ENCODE results near the gene NRP1.
"Not testable (repeated sequence)": the region's sequence is repeated elsewhere in the genome, so short reads cannot be mapped to it uniquely, and the experiment has no call there.

Gene NRP1

DNA sequence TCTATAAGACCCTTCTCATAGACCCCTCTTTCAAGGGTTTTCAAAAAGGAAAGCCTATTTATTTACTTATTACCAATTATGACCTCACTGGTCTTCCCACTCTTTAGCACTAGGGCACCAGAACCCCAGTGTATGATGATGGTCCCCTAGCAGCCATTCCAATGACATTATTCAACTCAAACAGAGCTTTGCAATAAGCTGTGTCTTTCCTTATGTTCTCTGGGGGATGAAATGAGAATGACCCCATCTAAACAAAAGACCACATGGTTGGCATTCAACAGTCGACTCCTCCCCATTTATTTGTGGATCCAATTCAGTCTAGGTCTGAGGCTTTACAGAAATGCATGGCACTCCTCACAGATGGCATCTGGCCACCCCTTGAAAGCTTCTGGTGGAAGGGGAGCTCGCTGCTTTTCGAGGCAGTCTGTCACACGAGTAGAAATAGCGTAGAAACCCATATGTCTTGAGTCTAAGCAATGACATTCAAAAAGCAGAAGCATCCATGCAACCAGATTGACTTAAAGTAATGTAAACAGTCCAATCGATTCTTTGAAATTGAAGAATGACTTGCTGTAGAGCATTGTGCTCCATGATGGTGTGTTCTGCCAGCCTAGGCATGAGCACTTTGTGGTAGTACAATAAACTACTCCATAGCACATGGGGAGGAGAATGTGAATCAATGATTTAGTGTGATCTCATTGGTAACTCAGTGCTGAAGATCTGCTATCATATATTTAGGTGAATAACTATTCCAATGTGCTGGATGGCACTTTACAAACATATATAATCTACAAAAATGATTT lies 29.8 kb downstream of the NRP1 start:
- no peaks in the 10 kb centered on the region for H3K27me3 ChIP-seq (replicated peaks in 2 of 5; ENCODE audit: control insufficient read depth in 4 of 5, insufficient read depth in 5 of 5, low read length in 4 of 5)
- H3K27ac ChIP-seq (ENCODE audit: insufficient read depth in 1 of 2, low read depth in 1 of 2, low read length in 2 of 2, poor library complexity in 1 of 2, severe bottlenecking in 2 of 2), result no peak overlapping the region
- ChIA-PET POLR2A (interaction anchor here (0.7 kb wide), 1 partner anchor 19 kb away, joined by 3 read pairs; no protein-coding TSS in a partner anchor), CTCF (interaction anchor here (1.8 kb wide), 1 partner anchor 17 kb away, joined by 4 read pairs; no protein-coding TSS in a partner anchor)
- H3K36me3 ChIP-seq (ENCODE audit: control insufficient read depth in 4 of 4, insufficient read depth in 4 of 4, low read length in 3 of 4), result no peaks in the 10 kb centered on the region
- no peak for DNase-seq
- WGBS (ENCODE audit: insufficient coverage), result 100% methylated on average over 4 of the region's 6 CpGs
- peaks cover 0 to 10% (median 7%) of the 10 kb centered on the region in 4 experiments for H3K4me1 ChIP-seq (ENCODE audit: control extremely low read depth in 1 of 4, control insufficient read depth in 4 of 4, insufficient read depth in 4 of 4, low read length in 3 of 4)
- H3K4me3 ChIP-seq (ENCODE audit: control insufficient read depth in 1 of 7, extremely low read depth in 1 of 7, insufficient read depth in 4 of 7, low read depth in 2 of 7, low read length in 6 of 7), result no peak overlapping the region
- no peaks in the 10 kb centered on the region for H3K9me3 ChIP-seq (ENCODE audit: control extremely low read depth in 1 of 5, control insufficient read depth in 4 of 5, insufficient read depth in 2 of 5, low read depth in 1 of 5, low read length in 4 of 5)

DNA sequence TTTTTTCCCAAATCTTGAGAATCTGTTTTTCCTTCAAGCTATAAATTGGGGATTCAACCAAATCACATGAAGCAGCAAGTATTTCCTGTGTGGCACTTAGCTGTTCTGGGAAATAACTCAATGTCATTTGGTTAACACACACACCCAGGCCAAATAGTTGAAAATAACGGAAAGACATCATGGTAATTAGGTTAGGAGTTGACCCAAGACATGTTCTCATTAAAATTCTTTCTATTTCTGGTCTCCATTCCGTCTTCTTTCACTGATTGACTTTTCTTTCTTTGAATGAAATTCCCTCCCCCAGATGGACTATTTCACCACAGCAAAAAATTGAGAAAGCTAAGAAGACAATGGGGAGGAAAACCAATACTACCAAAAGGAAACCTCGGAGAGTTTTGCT lies 30.5 kb downstream of the NRP1 start:
- H3K27ac ChIP-seq (ENCODE audit: insufficient read depth in 1 of 2, low read depth in 1 of 2, low read length in 2 of 2, poor library complexity in 1 of 2, severe bottlenecking in 2 of 2), result no peak overlapping the region
- 92% methylated on average over 2 of the region's 3 CpGs for WGBS (ENCODE audit: insufficient coverage)
- no peaks in the 10 kb centered on the region for H3K9me3 ChIP-seq (ENCODE audit: control extremely low read depth in 1 of 5, control insufficient read depth in 4 of 5, insufficient read depth in 2 of 5, low read depth in 1 of 5, low read length in 4 of 5)
- ChIA-PET POLR2A (interaction anchor here (0.7 kb wide), 1 partner anchor 19 kb away, joined by 3 read pairs; no protein-coding TSS in a partner anchor), CTCF (interaction anchor here (1.8 kb wide), 1 partner anchor 16 kb away, joined by 4 read pairs; no protein-coding TSS in a partner anchor)
- H3K36me3 ChIP-seq (ENCODE audit: control insufficient read depth in 4 of 4, insufficient read depth in 4 of 4, low read length in 3 of 4), result no peaks in the 10 kb centered on the region
- H3K27me3 ChIP-seq (replicated peaks in 2 of 5; ENCODE audit: control insufficient read depth in 4 of 5, insufficient read depth in 5 of 5, low read length in 4 of 5), result no peaks in the 10 kb centered on the region
- no peak overlapping the region for H3K4me3 ChIP-seq (ENCODE audit: control insufficient read depth in 1 of 7, extremely low read depth in 1 of 7, insufficient read depth in 4 of 7, low read depth in 2 of 7, low read length in 6 of 7)
- no peak for DNase-seq
- H3K4me1 ChIP-seq (ENCODE audit: control extremely low read depth in 1 of 4, control insufficient read depth in 4 of 4, insufficient read depth in 4 of 4, low read length in 3 of 4), result peaks cover 0 to 4% (median under 1%) of the 10 kb centered on the region in 4 experiments

DNA sequence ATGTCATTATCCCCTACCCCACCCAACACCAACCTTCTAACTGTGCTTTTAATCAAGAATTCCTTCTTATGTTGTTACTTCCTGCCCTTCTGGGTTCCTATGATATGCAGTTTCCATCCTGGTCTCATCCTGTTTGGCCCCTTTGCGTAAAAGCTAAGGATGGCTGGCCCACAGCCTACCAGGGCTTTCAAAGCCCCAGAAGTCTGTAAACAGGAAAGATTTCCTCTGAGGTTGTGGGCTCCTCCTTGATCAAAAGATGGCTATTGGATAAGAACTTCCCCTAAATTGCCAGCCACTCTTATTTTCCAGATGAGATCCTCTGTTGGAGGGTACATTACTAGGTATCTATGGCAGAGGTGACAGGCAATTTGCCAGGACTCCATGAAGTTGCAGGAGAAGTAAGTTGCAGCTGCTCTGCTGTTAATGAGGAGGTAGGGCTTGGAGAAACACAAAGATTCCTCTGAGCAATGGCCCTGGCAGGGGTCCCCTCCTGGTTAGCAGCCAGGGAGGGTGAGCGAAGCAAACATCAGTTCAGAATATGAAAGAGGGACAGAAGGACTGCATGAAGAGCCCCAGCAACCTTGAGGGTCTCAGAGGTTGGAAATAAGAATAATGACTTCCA lies 32.1 kb downstream of the NRP1 start:
- POLR2A ChIA-PET, result no interaction called here
- DNase-seq, result no peak

DNA sequence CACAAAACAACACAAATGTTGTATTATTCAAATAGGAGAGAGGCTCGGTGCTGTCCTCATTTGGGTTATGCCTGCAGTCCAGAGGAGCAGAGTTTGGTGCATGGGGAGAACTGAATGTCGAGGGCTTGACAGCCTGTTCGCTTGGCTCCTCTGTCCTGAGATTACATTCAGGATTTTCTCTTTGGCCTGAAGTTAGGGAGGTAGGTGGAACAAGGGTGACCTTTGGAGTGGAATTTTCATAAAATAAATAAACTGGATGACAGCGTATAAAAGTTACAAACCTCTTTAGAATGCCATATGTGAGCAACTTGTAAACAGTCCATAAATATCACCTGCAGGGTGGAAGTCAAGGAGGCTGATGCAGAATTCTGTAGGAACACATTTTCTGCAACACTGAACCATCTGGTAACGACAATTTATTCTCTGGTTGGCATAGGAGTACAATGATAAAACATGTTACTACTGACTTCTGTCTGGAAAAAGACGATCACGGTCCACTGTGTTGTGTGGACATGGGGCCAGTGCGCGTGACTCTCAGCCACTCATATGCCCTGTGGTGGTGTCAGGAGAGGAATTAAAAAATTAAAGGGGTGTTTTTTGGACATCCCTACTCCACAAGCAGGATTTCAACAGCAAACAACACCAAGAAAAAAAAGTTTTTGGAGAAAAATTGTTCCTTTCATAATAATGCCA lies 33.2 kb downstream of the NRP1 start:
- Histone ChIP-seq H3K4me3 (ENCODE audit: control insufficient read depth in 1 of 7, extremely low read depth in 1 of 7, insufficient read depth in 4 of 7, low read depth in 2 of 7, low read length in 6 of 7) (no peak overlapping the region), H3K27me3 (replicated peaks in 2 of 5; ENCODE audit: control insufficient read depth in 4 of 5, insufficient read depth in 5 of 5, low read length in 4 of 5) (no peaks in the 10 kb centered on the region), H3K4me1 (ENCODE audit: control extremely low read depth in 1 of 4, control insufficient read depth in 4 of 4, insufficient read depth in 4 of 4, low read length in 3 of 4) (peaks cover 0 to 3% (median 0%) of the 10 kb centered on the region in 4 experiments), H3K36me3 (ENCODE audit: control insufficient read depth in 4 of 4, insufficient read depth in 4 of 4, low read length in 3 of 4) (no peaks in the 10 kb centered on the region), H3K27ac (ENCODE audit: insufficient read depth in 1 of 2, low read depth in 1 of 2, low read length in 2 of 2, poor library complexity in 1 of 2, severe bottlenecking in 2 of 2) (no peak overlapping the region), H3K9me3 (ENCODE audit: control extremely low read depth in 1 of 5, control insufficient read depth in 4 of 5, insufficient read depth in 2 of 5, low read depth in 1 of 5, low read length in 4 of 5) (no peaks in the 10 kb centered on the region)
- DNase-seq, result no peak
- ChIA-PET CTCF (no interaction called here), POLR2A (no interaction called here)
- WGBS (ENCODE audit: insufficient coverage), result 97% methylated on average over 7 of the region's 9 CpGs

More for the DNA sequence above, 32.1 kb downstream of the NRP1 start:
- Histone ChIP-seq H3K27ac (ENCODE audit: insufficient read depth in 1 of 2, low read depth in 1 of 2, low read length in 2 of 2, poor library complexity in 1 of 2, severe bottlenecking in 2 of 2) (no peak overlapping the region), H3K9me3 (ENCODE audit: control extremely low read depth in 1 of 5, control insufficient read depth in 4 of 5, insufficient read depth in 2 of 5, low read depth in 1 of 5, low read length in 4 of 5) (no peaks in the 10 kb centered on the region), H3K4me3 (ENCODE audit: control insufficient read depth in 1 of 7, extremely low read depth in 1 of 7, insufficient read depth in 4 of 7, low read depth in 2 of 7, low read length in 6 of 7) (no peak overlapping the region), H3K27me3 (replicated peaks in 2 of 5; ENCODE audit: control insufficient read depth in 4 of 5, insufficient read depth in 5 of 5, low read length in 4 of 5) (no peaks in the 10 kb centered on the region), H3K36me3 (ENCODE audit: control insufficient read depth in 4 of 4, insufficient read depth in 4 of 4, low read length in 3 of 4) (no peaks in the 10 kb centered on the region), H3K4me1 (ENCODE audit: control extremely low read depth in 1 of 4, control insufficient read depth in 4 of 4, insufficient read depth in 4 of 4, low read length in 3 of 4) (peaks cover 0 to 3% (median 0%) of the 10 kb centered on the region in 4 experiments)
- CTCF ChIA-PET, result no interaction called here
- WGBS (ENCODE audit: insufficient coverage), result 94% methylated on average over 2 of the region's 2 CpGs

DNA sequence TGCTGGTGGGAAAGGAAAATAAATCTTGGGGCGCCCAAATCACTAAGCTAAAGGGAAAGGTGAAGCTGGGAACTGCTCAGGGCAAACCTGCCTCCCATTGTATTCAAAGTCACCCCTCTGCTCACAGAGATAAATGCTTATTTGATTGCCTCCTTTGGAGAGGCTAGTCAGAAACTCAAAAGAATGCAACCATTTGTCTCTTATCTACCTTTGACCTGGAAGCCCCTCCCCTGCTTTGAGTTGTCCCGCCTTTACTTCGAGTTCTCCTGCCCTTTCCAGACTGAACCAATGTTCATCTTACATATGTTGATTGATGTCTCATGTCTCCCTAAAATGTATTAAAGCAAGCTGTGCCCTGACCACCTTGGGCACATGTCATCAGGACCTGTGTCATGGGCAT lies 33.9 kb downstream of the NRP1 start:
- CTCF ChIA-PET; DNase-seq; H3K9me3 ChIP-seq (ENCODE audit: control extremely low read depth in 1 of 5, control insufficient read depth in 4 of 5, insufficient read depth in 2 of 5, low read depth in 1 of 5, low read length in 4 of 5); H3K36me3 ChIP-seq (ENCODE audit: control insufficient read depth in 4 of 4, insufficient read depth in 4 of 4, low read length in 3 of 4); H3K27ac ChIP-seq (ENCODE audit: insufficient read depth in 1 of 2, low read depth in 1 of 2, low read length in 2 of 2, poor library complexity in 1 of 2, severe bottlenecking in 2 of 2); POLR2A ChIA-PET; H3K27me3 ChIP-seq (replicated peaks in 2 of 5; ENCODE audit: control insufficient read depth in 4 of 5, insufficient read depth in 5 of 5, low read length in 4 of 5); H3K4me1 ChIP-seq (ENCODE audit: control extremely low read depth in 1 of 4, control insufficient read depth in 4 of 4, insufficient read depth in 4 of 4, low read length in 3 of 4); H3K4me3 ChIP-seq (ENCODE audit: control insufficient read depth in 1 of 7, extremely low read depth in 1 of 7, insufficient read depth in 4 of 7, low read depth in 2 of 7, low read length in 6 of 7): not testable (repeated sequence)
- WGBS (ENCODE audit: insufficient coverage), result 97% methylated on average over 3 of the region's 3 CpGs

DNA sequence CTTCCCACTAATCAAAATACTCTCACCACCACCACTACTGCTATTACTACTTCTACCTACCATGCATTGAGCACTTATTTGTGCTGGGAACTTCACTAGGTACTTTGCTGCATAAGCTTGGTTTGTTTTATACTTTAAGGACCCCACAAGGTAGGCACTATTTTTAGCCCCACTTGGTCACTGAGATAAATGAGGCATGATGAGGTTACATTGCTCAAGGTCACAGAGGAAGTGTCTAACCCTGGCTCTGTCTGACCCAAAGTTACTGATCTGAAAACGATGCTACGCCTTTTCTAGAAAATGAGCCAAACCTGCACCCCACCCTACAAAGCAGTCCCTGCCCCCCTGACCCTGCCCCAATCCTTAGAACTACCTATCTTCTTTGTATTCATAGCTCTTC lies 35.6 kb downstream of the NRP1 start:
- no peaks in the 10 kb centered on the region for H3K9me3 ChIP-seq (ENCODE audit: control extremely low read depth in 1 of 5, control insufficient read depth in 4 of 5, insufficient read depth in 2 of 5, low read depth in 1 of 5, low read length in 4 of 5)
- peaks cover 0 to 3% (median 0%) of the 10 kb centered on the region in 4 experiments for H3K4me1 ChIP-seq (ENCODE audit: control extremely low read depth in 1 of 4, control insufficient read depth in 4 of 4, insufficient read depth in 4 of 4, low read length in 3 of 4)
- H3K36me3 ChIP-seq (ENCODE audit: control insufficient read depth in 4 of 4, insufficient read depth in 4 of 4, low read length in 3 of 4), result no peaks in the 10 kb centered on the region
- CTCF ChIA-PET, result interaction anchor here (1.3 kb wide), 1 partner anchor 19 kb away, joined by 3 read pairs; no protein-coding TSS in a partner anchor
- H3K27ac ChIP-seq (ENCODE audit: insufficient read depth in 1 of 2, low read depth in 1 of 2, low read length in 2 of 2, poor library complexity in 1 of 2, severe bottlenecking in 2 of 2), result no peak overlapping the region
- POLR2A ChIA-PET, result no interaction called here
- no peaks in the 10 kb centered on the region for H3K27me3 ChIP-seq (replicated peaks in 2 of 5; ENCODE audit: control insufficient read depth in 4 of 5, insufficient read depth in 5 of 5, low read length in 4 of 5)
- WGBS (ENCODE audit: insufficient coverage), result 95% methylated on average over 2 of the region's 2 CpGs
- H3K4me3 ChIP-seq (ENCODE audit: control insufficient read depth in 1 of 7, extremely low read depth in 1 of 7, insufficient read depth in 4 of 7, low read depth in 2 of 7, low read length in 6 of 7), result no peak overlapping the region
- no peak for DNase-seq

DNA sequence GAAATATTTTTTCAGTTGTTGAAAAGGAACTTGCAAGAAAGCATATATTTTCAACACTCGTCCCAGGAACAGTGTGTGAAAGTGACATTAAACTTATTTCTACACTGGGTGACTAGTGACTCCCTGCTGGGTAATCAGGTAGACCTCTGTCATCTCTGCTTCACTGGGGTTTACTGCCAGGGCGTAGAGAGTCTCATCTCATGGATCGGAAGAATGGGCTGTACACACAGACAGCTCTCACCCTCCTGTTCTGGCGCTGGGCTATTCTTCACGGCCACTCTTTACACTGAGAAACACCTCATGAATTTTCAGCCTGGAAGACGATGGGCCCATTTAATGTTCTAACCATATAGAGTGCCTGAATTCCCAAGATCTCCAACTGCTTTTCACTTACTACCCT lies 36.4 kb downstream of the NRP1 start:
- no peak overlapping the region for H3K27ac ChIP-seq (ENCODE audit: insufficient read depth in 1 of 2, low read depth in 1 of 2, low read length in 2 of 2, poor library complexity in 1 of 2, severe bottlenecking in 2 of 2)
- WGBS (ENCODE audit: insufficient coverage), result 93% methylated on average over 4 of the region's 6 CpGs
- H3K4me1 ChIP-seq (ENCODE audit: control extremely low read depth in 1 of 4, control insufficient read depth in 4 of 4, insufficient read depth in 4 of 4, low read length in 3 of 4), result peaks cover 0 to 3% (median 0%) of the 10 kb centered on the region in 4 experiments
- H3K9me3 ChIP-seq (ENCODE audit: control extremely low read depth in 1 of 5, control insufficient read depth in 4 of 5, insufficient read depth in 2 of 5, low read depth in 1 of 5, low read length in 4 of 5), result no peaks in the 10 kb centered on the region
- CTCF ChIA-PET, result no interaction called here
- H3K36me3 ChIP-seq (ENCODE audit: control insufficient read depth in 4 of 4, insufficient read depth in 4 of 4, low read length in 3 of 4), result no peaks in the 10 kb centered on the region
- H3K27me3 ChIP-seq (replicated peaks in 2 of 5; ENCODE audit: control insufficient read depth in 4 of 5, insufficient read depth in 5 of 5, low read length in 4 of 5), result no peaks in the 10 kb centered on the region
- H3K4me3 ChIP-seq (ENCODE audit: control insufficient read depth in 1 of 7, extremely low read depth in 1 of 7, insufficient read depth in 4 of 7, low read depth in 2 of 7, low read length in 6 of 7), result no peak overlapping the region
- POLR2A ChIA-PET, result no interaction called here
- no peak for DNase-seq

All from common myeloid progenitor, CD34-positive (primary cell).